ENCODE data around the gene FAM120A.

DNA sequence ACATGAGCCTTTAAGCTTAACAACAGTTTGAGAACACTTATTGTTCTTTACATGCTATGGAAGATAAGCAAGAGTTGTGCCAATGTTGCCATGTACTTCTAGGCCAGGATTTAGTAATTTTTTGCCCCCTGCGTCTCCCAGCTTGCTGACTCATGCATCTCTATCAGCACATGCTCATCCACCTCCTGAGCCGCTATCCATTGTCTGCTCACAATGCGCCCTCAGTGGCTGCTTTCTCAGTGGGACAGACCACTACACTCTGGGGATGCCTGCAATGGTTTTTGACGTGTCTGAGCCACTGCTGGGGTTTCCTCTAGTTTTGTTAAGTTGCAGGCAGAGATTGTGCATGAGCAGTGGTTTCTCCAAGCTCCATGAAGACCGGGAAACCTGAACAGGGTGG, 74.0 kb downstream of the FAM120A start:
- TF ChIP-seq, protein P1, sequence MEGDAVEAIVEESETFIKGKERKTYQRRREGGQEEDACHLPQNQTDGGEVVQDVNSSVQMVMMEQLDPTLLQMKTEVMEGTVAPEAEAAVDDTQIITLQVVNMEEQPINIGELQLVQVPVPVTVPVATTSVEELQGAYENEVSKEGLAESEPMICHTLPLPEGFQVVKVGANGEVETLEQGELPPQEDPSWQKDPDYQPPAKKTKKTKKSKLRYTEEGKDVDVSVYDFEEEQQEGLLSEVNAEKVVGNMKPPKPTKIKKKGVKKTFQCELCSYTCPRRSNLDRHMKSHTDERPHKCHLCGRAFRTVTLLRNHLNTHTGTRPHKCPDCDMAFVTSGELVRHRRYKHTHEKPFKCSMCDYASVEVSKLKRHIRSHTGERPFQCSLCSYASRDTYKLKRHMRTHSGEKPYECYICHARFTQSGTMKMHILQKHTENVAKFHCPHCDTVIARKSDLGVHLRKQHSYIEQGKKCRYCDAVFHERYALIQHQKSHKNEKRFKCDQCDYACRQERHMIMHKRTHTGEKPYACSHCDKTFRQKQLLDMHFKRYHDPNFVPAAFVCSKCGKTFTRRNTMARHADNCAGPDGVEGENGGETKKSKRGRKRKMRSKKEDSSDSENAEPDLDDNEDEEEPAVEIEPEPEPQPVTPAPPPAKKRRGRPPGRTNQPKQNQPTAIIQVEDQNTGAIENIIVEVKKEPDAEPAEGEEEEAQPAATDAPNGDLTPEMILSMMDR (IDR thresholded peaks at IDR 0.05) = no peak
- TF ChIP-seq POLR2A (IDR thresholded peaks at IDR 0.05) (no peak), EP300 (IDR thresholded peaks at IDR 0.05) (no peak), POLR2AphosphoS5 (IDR thresholded peaks at IDR 0.05) (no peak)
